Thyroid gland (tissue), 4 donors: ENCODE results near the gene CRK.

ENCODE experiments used
- POLR2A ChIP-seq, 2 donors: fragments of 450-650 bp; IDR thresholded peaks; one replicate each; pipeline ENCODE4 v1.6.1; 2017; ENCODE audit warnings: antibody characterized with exemption in 2 of 2, mild to moderate bottlenecking in 2 of 2, moderate library complexity in 1 of 2
- TF ChIP-seq, protein P1 (sequence below), 6 experiments: fragments of 200-600 bp in 3 of 6; fragments of 450-650 bp in 3 of 6; sonication (generic) in 3 of 6; IDR thresholded peaks; one replicate each; pipeline ENCODE4 v1.5.1; 2016 to 2019; ENCODE audit warnings: antibody characterized with exemption in 6 of 6, mild to moderate bottlenecking in 2 of 6, inconsistent platforms in 1 of 6, moderate library complexity in 1 of 6

DNA sequence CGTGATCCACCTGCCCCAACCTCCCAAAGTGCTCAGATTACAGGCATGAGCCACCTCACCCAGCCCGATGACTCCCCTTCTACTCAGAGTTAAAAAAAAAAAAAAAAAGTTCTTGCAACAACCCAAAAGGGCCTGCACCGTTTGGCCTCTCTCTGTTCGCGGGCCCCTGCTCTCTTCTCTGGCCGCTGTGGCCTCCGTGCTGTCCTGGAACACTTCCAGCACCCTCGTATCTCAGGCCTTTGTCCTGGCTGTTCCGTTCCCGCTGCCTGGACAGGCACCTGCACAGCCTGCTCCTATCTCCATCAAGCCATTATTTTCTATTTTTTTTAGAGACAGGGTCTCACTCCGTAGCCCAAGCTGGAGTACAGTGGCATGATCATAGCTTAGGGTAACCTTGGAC lies 25.7 kb upstream of the CRK start:
- TF ChIP-seq, protein P1, sequence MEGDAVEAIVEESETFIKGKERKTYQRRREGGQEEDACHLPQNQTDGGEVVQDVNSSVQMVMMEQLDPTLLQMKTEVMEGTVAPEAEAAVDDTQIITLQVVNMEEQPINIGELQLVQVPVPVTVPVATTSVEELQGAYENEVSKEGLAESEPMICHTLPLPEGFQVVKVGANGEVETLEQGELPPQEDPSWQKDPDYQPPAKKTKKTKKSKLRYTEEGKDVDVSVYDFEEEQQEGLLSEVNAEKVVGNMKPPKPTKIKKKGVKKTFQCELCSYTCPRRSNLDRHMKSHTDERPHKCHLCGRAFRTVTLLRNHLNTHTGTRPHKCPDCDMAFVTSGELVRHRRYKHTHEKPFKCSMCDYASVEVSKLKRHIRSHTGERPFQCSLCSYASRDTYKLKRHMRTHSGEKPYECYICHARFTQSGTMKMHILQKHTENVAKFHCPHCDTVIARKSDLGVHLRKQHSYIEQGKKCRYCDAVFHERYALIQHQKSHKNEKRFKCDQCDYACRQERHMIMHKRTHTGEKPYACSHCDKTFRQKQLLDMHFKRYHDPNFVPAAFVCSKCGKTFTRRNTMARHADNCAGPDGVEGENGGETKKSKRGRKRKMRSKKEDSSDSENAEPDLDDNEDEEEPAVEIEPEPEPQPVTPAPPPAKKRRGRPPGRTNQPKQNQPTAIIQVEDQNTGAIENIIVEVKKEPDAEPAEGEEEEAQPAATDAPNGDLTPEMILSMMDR (IDR thresholded peaks at IDR 0.05), result no peak
- TF ChIP-seq POLR2A (IDR thresholded peaks at IDR 0.05), result no peak
